Pancreas (tissue), 10 donors: ENCODE results near the gene TEX53. TPM values are rescaled to one million over a fixed set of nuclear protein-coding genes. Genes with fewer than 3 reads are reported as not detected.

Experiments used
- ATAC-seq, 4 donors: fragments of 200-7000 bp; cut with Tn5 transposase; one replicate each; pipeline versions ENCODE4 v1.8.0 to v1.9.1; 2020; ENCODE audit warnings: mild to moderate bottlenecking in 4 of 4, moderate library complexity in 4 of 4
- DNase-seq, 6 donors: peaks; one replicate each; pipeline ENCODE4 v3.0.0-alpha.2; 2020
- FAIRE-seq: peaks from 2 replicates; lab custom pipeline; 2012; peaks lifted over from hg19 to GRCh38; lab: Jason Lieb, UNC
- H3K27ac ChIP-seq, 4 donors: fragments of 200-600 bp; sonication (generic); 1 replicate in 3 of 4; 2 replicates in 1 of 4; pipeline versions ENCODE4 v1.5.0 to v1.8.0; 2020
- H3K27me3 ChIP-seq, 4 donors: fragments of 200-600 bp; one replicate each; pipeline ENCODE4 v1.8.0; 2021
- H3K36me3 ChIP-seq, 3 donors: fragments of 200-600 bp; sonication (generic) in 1 of 3; one replicate each; pipeline versions ENCODE4 v1.5.0 to v1.8.0; 2020 to 2021
- H3K4me1 ChIP-seq, 3 donors: fragments of 200-600 bp; one replicate each; pipeline ENCODE4 v1.8.0; 2021
- H3K4me3 ChIP-seq, 4 donors: fragments of 200-600 bp; sonication (generic) in 2 of 4; one replicate each; pipeline versions ENCODE4 v1.5.0 to v1.8.0; 2020 to 2021
- H3K9me3 ChIP-seq, 4 donors: fragments of 200-600 bp; one replicate each; pipeline ENCODE4 v1.8.0; 2021
- CTCF ChIP-seq, 4 donors: fragments of 200-600 bp; sonication (generic) in 3 of 4; IDR thresholded peaks; one replicate each; pipeline versions ENCODE4 v1.5.0 to v1.8.0; 2021; ENCODE audit warnings: antibody characterized with exemption in 4 of 4
- WGBS, 2 donors: extraction: QIAGEN DNeasy Blood & Tissue Kit; methylation state at CpG; one replicate each; pipeline ENCODE4 v1.1.7; 2013; 5-methylcytosine and 5-hydroxymethylcytosine counted together
- intact Hi-C, 3 donors: fragments of 100-400 bp; cut with DNase I; formaldehyde crosslinking; loops; one replicate each; pipeline versions ENCODE4 v1.11.1 to v1.14.2; 2022
- polyA plus RNA-seq, 2 donors: library from polyadenylated mRNA; stranded (reverse); fragments of 200-250 nt; gene quantifications; one replicate each; pipeline ENCODE4 v1.2.3, GENCODE V29; 2013
- total RNA-seq, 6 donors: library from RNA; stranded (reverse); fragmentation: NEBNext Ultra II Directional in 4 of 6; extraction: Animal tissue kit (Norgen Biotek cat#: 25700) in 4 of 6; gene quantifications; one replicate each; pipeline versions ENCODE4 v1.2.1 to v1.2.4, GENCODE V29; 2021 to 2023
- donor health status: healthy with polysubstance abuse.
- donor health status: DM: no; HTN: no; CAD: no; lungs with moderate emphysema.
- donor health status: DM: no; HTN: no; CAD: no.
- donor health status: control.
- donor health status: control.
- donor health status: Bipolar disorder and iron deficiency.
- donor health status: DM: yes; HTN: yes; CAD: no.
- donor health status: DM: no; HTN: no; CAD: no.
- donor health status: DM: no; HTN: no; CAD: no.
- donor health status: DM: yes; HTN: yes; CAD: no.

Gene TEX53
- total and polyA plus RNA-seq, 8 donors, result not detected

GRCh38 chr9:114691046-114691955, 33.7 kb upstream of the TEX53 start:
- H3K4me1 ChIP-seq, result no peaks in the 10 kb centered on the region
- H3K27ac ChIP-seq, result no peak overlapping the region
- 83 to 91% methylated on average over 11 of the region's 11 CpGs for WGBS, 2 donors
- DNase-seq (no peak), FAIRE-seq (no peak), ATAC-seq (no peak)
- intact Hi-C loops, result no loop called here
- TF ChIP-seq CTCF (IDR thresholded peaks at IDR 0.05), result no peak
- H3K4me3 ChIP-seq, result no peak overlapping the region
- no peaks in the 10 kb centered on the region for H3K27me3 ChIP-seq
- no peaks in the 10 kb centered on the region for H3K36me3 ChIP-seq
- no peaks in the 10 kb centered on the region for H3K9me3 ChIP-seq

- no peak for TF ChIP-seq CTCF (IDR thresholded peaks at IDR 0.05)
- no peak overlapping the region for H3K27ac ChIP-seq
- no peaks in the 10 kb centered on the region for H3K9me3 ChIP-seq
- FAIRE-seq, result no peak
- DNase-seq, result no peak
- no peak overlapping the region for H3K4me3 ChIP-seq
- 80 to 89% methylated on average over 4 of the region's 4 CpGs for WGBS, 2 donors
- intact Hi-C loops, result no loop called here
- ATAC-seq, result no peak
- no peaks in the 10 kb centered on the region for H3K27me3 ChIP-seq
- no peaks in the 10 kb centered on the region for H3K4me1 ChIP-seq
- H3K36me3 ChIP-seq, result no peaks in the 10 kb centered on the region
Measured at GRCh38 chr9:114690308-114690707, 32.7 kb upstream of the TEX53 start.

- Histone ChIP-seq H3K27me3 (no peaks in the 10 kb centered on the region), H3K9me3 (no peaks in the 10 kb centered on the region), H3K27ac (no peak overlapping the region), H3K4me1 (no peaks in the 10 kb centered on the region), H3K36me3 (no peaks in the 10 kb centered on the region), H3K4me3 (no peak overlapping the region)
- 73 to 82% methylated on average over 7 of the region's 7 CpGs for WGBS, 2 donors
- FAIRE-seq (no peak), ATAC-seq (no peak), DNase-seq (no peak)
- TF ChIP-seq CTCF (IDR thresholded peaks at IDR 0.05), result no peak
- intact Hi-C loops, result no loop called here
Measured at GRCh38 chr9:114689813-114690212, 32.2 kb upstream of the TEX53 start.

- no peak for ATAC-seq
- DNase-seq, result no peak
- WGBS, 2 donors, result 73 to 83% methylated on average over 3 of the region's 3 CpGs
- H3K4me3 ChIP-seq, result no peak overlapping the region
- no peak for FAIRE-seq
- no peaks in the 10 kb centered on the region for H3K27me3 ChIP-seq
- no peaks in the 10 kb centered on the region for H3K4me1 ChIP-seq
- H3K9me3 ChIP-seq, result no peaks in the 10 kb centered on the region
- intact Hi-C loops, result no loop called here
- no peak for TF ChIP-seq CTCF (IDR thresholded peaks at IDR 0.05)
- H3K36me3 ChIP-seq, result no peaks in the 10 kb centered on the region
- H3K27ac ChIP-seq, result no peak overlapping the region
Measured at GRCh38 chr9:114688909-114689610, 31.5 kb upstream of the TEX53 start.
